ENCODE measurements around the gene TUBB4A.

GRCh38 chr19:6476896-6477431 is 25.1 kb downstream of the TUBB4A start:
- TF ChIP-seq CTCF (conservative IDR thresholded peaks at IDR 0.05) (no peak), EZH2 (IDR thresholded peaks at IDR 0.05; ENCODE audit: low read depth) (no peak)
